HG03558 (cell line): ENCODE data around the gene GLIS1.

Experiments used
- ATAC-seq: cut with Tn5 transposase; IDR thresholded peaks from one replicate; pipeline ENCODE4 v1.9.1; 2021; ENCODE audit warnings: moderate number of reproducible peaks; ENCODE audit not compliant: unreplicated experiment; ENCODE audit errors: extremely low read depth

Gene GLIS1

GRCh38 chr1:53642215-53642555 is 96.8 kb downstream of the GLIS1 start:
- ATAC-seq, result no peak

GRCh38 chr1:53641481-53642214 is 97.3 kb downstream of the GLIS1 start:
- no peak for ATAC-seq

GRCh38 chr1:53640701-53641075 is 98.3 kb downstream of the GLIS1 start:
- no peak for ATAC-seq

- ATAC-seq, result no peak
These were observed 98.8 kb downstream of the GLIS1 start for GRCh38 chr1:53639996-53640700.

GRCh38 chr1:53639251-53639763 is 99.7 kb downstream of the GLIS1 start:
- ATAC-seq, result no peak

- ATAC-seq, result no peak
These were observed 100.5 kb downstream of the GLIS1 start for GRCh38 chr1:53638360-53639035.

GRCh38 chr1:53637511-53638359 is 101.2 kb downstream of the GLIS1 start:
- ATAC-seq, result no peak

- no peak for ATAC-seq
These were observed 102.3 kb downstream of the GLIS1 start for GRCh38 chr1:53636621-53637171.

GRCh38 chr1:53634571-53634979 is 104.4 kb downstream of the GLIS1 start:
- ATAC-seq, result no peak

- ATAC-seq, result no peak
These were observed 105.8 kb downstream of the GLIS1 start for GRCh38 chr1:53633073-53633704.

- no peak for ATAC-seq
These were observed 107.2 kb downstream of the GLIS1 start for GRCh38 chr1:53631622-53632310.

- no peak for ATAC-seq
These were observed 109.8 kb downstream of the GLIS1 start for GRCh38 chr1:53629101-53629691.

- no peak for ATAC-seq
These were observed 110.5 kb downstream of the GLIS1 start for GRCh38 chr1:53628286-53628955.

- no peak for ATAC-seq
These were observed 111.3 kb downstream of the GLIS1 start for GRCh38 chr1:53627666-53628065.

- no peak for ATAC-seq
These were observed 111.9 kb downstream of the GLIS1 start for GRCh38 chr1:53627031-53627430.

- ATAC-seq, result no peak
These were observed 112.3 kb downstream of the GLIS1 start for GRCh38 chr1:53626616-53627015.

GRCh38 chr1:53625766-53626520 is 113.0 kb downstream of the GLIS1 start:
- no peak for ATAC-seq
